Spleen (tissue), 7 donors: Measurements from ENCODE around the gene KCNJ14.

ENCODE experiments used
- POLR2A ChIP-seq, 3 donors: fragments of 450-650 bp; IDR thresholded peaks; one replicate each; pipeline ENCODE4 v1.5.1; 2017; ENCODE audit warnings: antibody characterized with exemption in 3 of 3, mild to moderate bottlenecking in 1 of 3
- TF ChIP-seq, protein P1 (sequence below), 11 experiments: fragments of 200-600 bp in 7 of 11; fragments of 450-650 bp in 4 of 11; sonication (generic) in 4 of 11; IDR thresholded peaks in 8 of 11; conservative IDR thresholded peaks in 3 of 11; 1 replicate in 7 of 11; 2 replicates in 4 of 11; pipeline versions ENCODE4 v1.4.0 to v1.8.0; 2016 to 2021; ENCODE audit warnings: antibody characterized with exemption in 11 of 11, inconsistent platforms in 4 of 11, mild to moderate bottlenecking in 1 of 11
- donor health status: DM: no; HTN: no; CAD: no; lungs with moderate emphysema.
- donor health status: DM: no; HTN: no; CAD: no.
- donor health status: DM: no; HTN: no; CAD: no.

- TF ChIP-seq, protein P1, sequence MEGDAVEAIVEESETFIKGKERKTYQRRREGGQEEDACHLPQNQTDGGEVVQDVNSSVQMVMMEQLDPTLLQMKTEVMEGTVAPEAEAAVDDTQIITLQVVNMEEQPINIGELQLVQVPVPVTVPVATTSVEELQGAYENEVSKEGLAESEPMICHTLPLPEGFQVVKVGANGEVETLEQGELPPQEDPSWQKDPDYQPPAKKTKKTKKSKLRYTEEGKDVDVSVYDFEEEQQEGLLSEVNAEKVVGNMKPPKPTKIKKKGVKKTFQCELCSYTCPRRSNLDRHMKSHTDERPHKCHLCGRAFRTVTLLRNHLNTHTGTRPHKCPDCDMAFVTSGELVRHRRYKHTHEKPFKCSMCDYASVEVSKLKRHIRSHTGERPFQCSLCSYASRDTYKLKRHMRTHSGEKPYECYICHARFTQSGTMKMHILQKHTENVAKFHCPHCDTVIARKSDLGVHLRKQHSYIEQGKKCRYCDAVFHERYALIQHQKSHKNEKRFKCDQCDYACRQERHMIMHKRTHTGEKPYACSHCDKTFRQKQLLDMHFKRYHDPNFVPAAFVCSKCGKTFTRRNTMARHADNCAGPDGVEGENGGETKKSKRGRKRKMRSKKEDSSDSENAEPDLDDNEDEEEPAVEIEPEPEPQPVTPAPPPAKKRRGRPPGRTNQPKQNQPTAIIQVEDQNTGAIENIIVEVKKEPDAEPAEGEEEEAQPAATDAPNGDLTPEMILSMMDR (IDR thresholded peaks at IDR 0.05 in 8 of 11, conservative IDR thresholded peaks at IDR 0.05 in 3 of 11) = no peak
- TF ChIP-seq POLR2A (IDR thresholded peaks at IDR 0.05) = no peak
Measured at GRCh38 chr19:48452289-48453190, 2.8 kb upstream of the KCNJ14 start.
